K562 (cell line): Measurements from ENCODE around the gene ZNF582. TPM values are rescaled to one million over a fixed set of nuclear protein-coding genes. Genes with fewer than 3 reads are reported as not detected.

Experiments
- EZH2 ChIP-seq: IDR thresholded peaks from 2 replicates; pipeline ENCODE4 v1.6.1; 2012; ENCODE audit warnings: low read depth, mild to moderate bottlenecking, inconsistent platforms, low read length, borderline replicate concordance
- FOXA3 ChIP-seq, 2 experiments: fragments of 450-650 bp in 1 of 2; sonication (generic) in 1 of 2; formaldehyde crosslinking; IDR thresholded peaks in 1 of 2; conservative IDR thresholded peaks in 1 of 2; 2 replicates each; pipeline versions ENCODE4 v1.4.0 to v1.8.0; 2020 to 2022; ENCODE audit warnings: mild to moderate bottlenecking in 2 of 2, missing genetic modification reagents in 1 of 2
- GABPB2 ChIP-seq: fragments of 250-450 bp; sonication (Bioruptor Pico); conservative IDR thresholded peaks from 2 replicates; pipeline ENCODE4 v1.5.1; 2021; ENCODE audit warnings: mild to moderate bottlenecking
- GATAD2A ChIP-seq: fragments of 450-650 bp; IDR thresholded peaks from 2 replicates; pipeline ENCODE4 v1.6.1; 2017
- GTF2A2 ChIP-seq: IDR thresholded peaks from 2 replicates; pipeline ENCODE4 v1.6.1; 2016; ENCODE audit warnings: mild to moderate bottlenecking, missing genetic modification characterization, missing compliant biosample characterization
- HSF4 ChIP-seq: fragments of 250-450 bp; sonication (Bioruptor Pico); IDR thresholded peaks from 2 replicates; pipeline ENCODE4 v2.1.2; 2022; ENCODE audit warnings: mild to moderate bottlenecking, moderate library complexity, borderline replicate concordance
- KLF16 ChIP-seq: IDR thresholded peaks from 2 replicates; pipeline ENCODE4 v1.6.1; 2016; ENCODE audit warnings: antibody characterized with exemption
- MAZ ChIP-seq, 2 experiments: fragments of 450-650 bp in 1 of 2; sonication (generic) in 1 of 2; formaldehyde crosslinking; IDR thresholded peaks in 1 of 2; conservative IDR thresholded peaks in 1 of 2; 2 replicates each; pipeline versions ENCODE4 v1.4.0 to v1.5.0; 2020; ENCODE audit warnings: mild to moderate bottlenecking in 1 of 2, missing genetic modification reagents in 1 of 2
- MTF1 ChIP-seq: fragments of 250-450 bp; sonication (Bioruptor Pico); IDR thresholded peaks from 2 replicates; pipeline ENCODE4 v1.9.0; 2021; ENCODE audit warnings: moderate library complexity, mild to moderate bottlenecking, inconsistent platforms, borderline replicate concordance
- NCOR1 ChIP-seq: fragments of 450-650 bp; IDR thresholded peaks from 2 replicates; pipeline ENCODE4 v1.6.1; 2016; ENCODE audit warnings: mild to moderate bottlenecking, moderate library complexity
- PHTF2 ChIP-seq: fragments of 250-450 bp; sonication (Bioruptor Pico); IDR thresholded peaks from 2 replicates; pipeline ENCODE4 v1.5.0; 2021; ENCODE audit warnings: mild to moderate bottlenecking
- SIN3A ChIP-seq, 2 experiments: fragments of 150-350 bp in 1 of 2; IDR thresholded peaks; 2 replicates each; pipeline ENCODE4 v1.6.1; 2011 to 2016; ENCODE audit warnings: borderline replicate concordance in 2 of 2, low read depth in 2 of 2, low read length in 2 of 2, mild to moderate bottlenecking in 2 of 2, moderate library complexity in 2 of 2; ENCODE audit not compliant: control insufficient read depth in 1 of 2
- SMAD4 ChIP-seq: fragments of 250-450 bp; sonication (Bioruptor Pico); conservative IDR thresholded peaks from 2 replicates; pipeline ENCODE4 v1.8.0; 2021; ENCODE audit warnings: inconsistent platforms, mild to moderate bottlenecking, moderate library complexity
- ZBTB17 ChIP-seq: fragments of 450-650 bp; formaldehyde crosslinking; IDR thresholded peaks from 2 replicates; pipeline ENCODE4 v1.4.0; 2020; ENCODE audit warnings: mild to moderate bottlenecking
- ZBTB7A ChIP-seq: IDR thresholded peaks from 2 replicates; pipeline ENCODE4 v1.6.1; 2011; ENCODE audit warnings: low read depth, mild to moderate bottlenecking, low read length, moderate library complexity, borderline replicate concordance; ENCODE audit not compliant: control insufficient read depth
- ZNF589 ChIP-seq: fragments of 200-800 bp; sonication (Bioruptor generic); IDR thresholded peaks from 2 replicates; pipeline ENCODE4 v1.6.1; 2016; ENCODE audit warnings: low read depth, missing genetic modification characterization, missing compliant biosample characterization
- ZNF668 ChIP-seq: fragments of 250-450 bp; sonication (Bioruptor Pico); IDR thresholded peaks from 2 replicates; pipeline ENCODE4 v1.8.0; 2022; ENCODE audit warnings: mild to moderate bottlenecking, inconsistent platforms
- ZNF764 ChIP-seq: fragments of 250-450 bp; sonication (Bioruptor Pico); IDR thresholded peaks from 2 replicates; pipeline ENCODE4 v1.4.0; 2020; ENCODE audit warnings: low read depth, mild to moderate bottlenecking, moderate library complexity
- polyA plus RNA-seq, 8 experiments: library from polyadenylated mRNA; depleted of rRNA in 4 of 8; stranded (reverse) in 5 of 8; unstranded in 3 of 8; fragments of >200 nt; fragmentation: Nextera tagmentation in 2 of 8; fragmentation: Illumina TruSeq in 1 of 8; extraction: Ambion mirVana in 2 of 8; extraction: Trizol in 1 of 8; gene quantifications; 2 replicates each; pipeline versions ENCODE4 v1.2.1 to v1.2.3, GENCODE V29; 2011 to 2014; ENCODE audit warnings: inconsistent platforms in 1 of 8, missing spikeins in 1 of 8
- total RNA-seq, 7 experiments: library from RNA; depleted of rRNA in 6 of 7; stranded (reverse); fragments of >200 nt in 6 of 7; fragmentation: Illumina TruSeq in 2 of 7; extraction: Trizol in 2 of 7; gene quantifications; 2 replicates each; pipeline versions ENCODE4 v1.2.1 to v1.2.3, GENCODE V29; 2011 to 2021; ENCODE audit warnings: low replicate concordance in 1 of 7
- TF ChIP-seq, protein P1 (sequence below): fragments of 450-650 bp; IDR thresholded peaks from 2 replicates; pipeline ENCODE4 v1.6.1; 2016; ENCODE audit warnings: antibody characterized with exemption
- TF ChIP-seq, protein P2 (sequence below): fragments of 450-650 bp; formaldehyde crosslinking; IDR thresholded peaks from 2 replicates; pipeline ENCODE4 v1.4.0; 2022; ENCODE audit warnings: mild to moderate bottlenecking, moderate library complexity
- TF ChIP-seq, protein P3 (sequence below), 2 experiments: fragments of 250-450 bp in 1 of 2; fragments of 450-650 bp in 1 of 2; sonication (Bioruptor Pico) in 1 of 2; IDR thresholded peaks; 2 replicates each; pipeline versions ENCODE4 v1.6.1 to v1.8.0; 2016 to 2021; ENCODE audit warnings: mild to moderate bottlenecking in 2 of 2, moderate library complexity in 2 of 2, missing compliant biosample characterization in 1 of 2, missing genetic modification characterization in 1 of 2

The ZNF582 gene
- total and polyA plus RNA-seq, 9 of the 15 experiments (the other 6 are each of a cell fraction or from before 2014, with no cell fraction given): 0.72 to 3.3 (median 1.6) TPM

DNA sequence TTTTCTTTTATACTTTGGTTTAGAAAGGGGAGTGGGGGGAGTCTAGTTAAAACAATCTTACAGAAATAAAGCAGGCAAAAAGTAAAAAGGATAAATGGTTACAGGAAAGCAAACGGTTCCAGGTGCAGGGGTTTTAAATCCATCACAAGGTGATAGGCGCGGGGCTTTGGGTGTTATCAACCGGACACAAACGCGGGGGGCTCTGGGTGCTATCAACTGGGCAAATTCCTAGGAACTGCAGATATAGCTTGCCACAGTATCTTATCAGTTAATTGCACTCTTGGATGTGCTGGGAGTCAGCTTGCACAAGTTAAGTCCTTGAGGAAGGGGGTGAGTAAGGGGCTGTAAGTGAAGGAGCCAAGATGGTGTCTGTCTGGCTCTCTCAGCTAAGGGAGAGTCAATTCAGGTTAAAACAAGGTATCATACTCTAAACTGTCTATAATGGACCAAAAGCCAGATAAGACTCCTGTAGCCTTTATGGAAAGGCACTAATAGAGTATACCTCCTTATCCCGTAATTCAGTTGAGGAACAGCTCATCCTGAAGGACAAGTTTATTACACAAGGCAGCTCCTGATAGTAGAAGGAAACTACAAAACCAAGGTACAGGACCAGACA, 46.1 kb downstream of the ZNF582 start (continued):
- TF ChIP-seq SIN3A (IDR thresholded peaks at IDR 0.05; ENCODE audit: borderline replicate concordance in 2 of 2, control insufficient read depth in 1 of 2, low read depth in 2 of 2, low read length in 2 of 2) (no peak), ZBTB7A (peak; percentile 46; the same call in 1 of the 2 replicates), PHTF2 (0 out of 2 replicates have a peak, but pooled peaks have one; percentile 35), GATAD2A (no peak), ZNF764 (CRISPR knock-in tag) (no peak), MTF1 (CRISPR knock-in tag) (peak; percentile 64; the same call in 1 of the 2 replicates), NCOR1 (peak; percentile 64; the same call in 1 of the 2 replicates), GABPB2 (CRISPR knock-in tag) (no peak), MAZ (CRISPR knock-in tag; conservative IDR thresholded peaks at IDR 0.05 in 1 of 2, IDR thresholded peaks at IDR 0.05 in 1 of 2) (peak in 1 of 2 experiments; percentile 53; a peak in 1 of 4 replicates), EZH2 (no peak), GTF2A2 (peak; percentile 67; the same call in 1 of the 2 replicates), ZNF668 (CRISPR knock-in tag) (peak; percentile 90; the same call in 1 of the 2 replicates), ZBTB17 (CRISPR knock-in tag) (peak; percentile 53; the same call in 1 of the 2 replicates), ZNF589 (CRISPR knock-in tag) (no peak), KLF16 (peak; percentile 86), HSF4 (CRISPR knock-in tag) (peak; percentile 97), FOXA3 (CRISPR knock-in tag; conservative IDR thresholded peaks at IDR 0.05 in 1 of 2, IDR thresholded peaks at IDR 0.05 in 1 of 2) (no peak), SMAD4 (CRISPR knock-in tag) (peak; percentile 88)
- TF ChIP-seq, protein P1, sequence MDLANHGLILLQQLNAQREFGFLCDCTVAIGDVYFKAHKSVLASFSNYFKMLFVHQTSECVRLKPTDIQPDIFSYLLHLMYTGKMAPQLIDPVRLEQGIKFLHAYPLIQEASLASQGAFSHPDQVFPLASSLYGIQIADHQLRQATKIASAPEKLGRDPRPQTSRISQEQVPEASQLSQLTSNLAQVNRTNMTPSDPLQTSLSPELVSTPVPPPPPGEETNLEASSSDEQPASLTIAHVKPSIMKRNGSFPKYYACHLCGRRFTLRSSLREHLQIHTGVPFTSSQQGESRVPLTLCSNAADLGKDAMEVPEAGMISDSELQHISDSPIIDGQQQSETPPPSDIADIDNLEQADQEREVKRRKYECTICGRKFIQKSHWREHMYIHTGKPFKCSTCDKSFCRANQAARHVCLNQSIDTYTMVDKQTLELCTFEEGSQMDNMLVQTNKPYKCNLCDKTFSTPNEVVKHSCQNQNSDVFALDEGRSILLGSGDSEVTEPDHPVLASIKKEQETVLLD: no peak
- TF ChIP-seq, protein P2, sequence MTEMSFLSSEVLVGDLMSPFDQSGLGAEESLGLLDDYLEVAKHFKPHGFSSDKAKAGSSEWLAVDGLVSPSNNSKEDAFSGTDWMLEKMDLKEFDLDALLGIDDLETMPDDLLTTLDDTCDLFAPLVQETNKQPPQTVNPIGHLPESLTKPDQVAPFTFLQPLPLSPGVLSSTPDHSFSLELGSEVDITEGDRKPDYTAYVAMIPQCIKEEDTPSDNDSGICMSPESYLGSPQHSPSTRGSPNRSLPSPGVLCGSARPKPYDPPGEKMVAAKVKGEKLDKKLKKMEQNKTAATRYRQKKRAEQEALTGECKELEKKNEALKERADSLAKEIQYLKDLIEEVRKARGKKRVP: 0 out of 2 replicates have a peak, but pooled peaks have one; percentile 36
- TF ChIP-seq, protein P3, sequence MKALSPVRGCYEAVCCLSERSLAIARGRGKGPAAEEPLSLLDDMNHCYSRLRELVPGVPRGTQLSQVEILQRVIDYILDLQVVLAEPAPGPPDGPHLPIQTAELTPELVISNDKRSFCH (CRISPR knock-in tag; IDR thresholded peaks at IDR 0.05): no peak
- TF ChIP-seq, protein P3 (tag; IDR thresholded peaks at IDR 0.05): peak; percentile 95
